Measurements from ENCODE around the gene NOL11.

The NOL11 gene

GRCh38 chr17:67772679-67773078 is 54.9 kb downstream of the NOL11 start:
- no peak for DNase-seq (ENCODE audit: low read depth)
- no peak for TF ChIP-seq CTCF (IDR thresholded peaks at IDR 0.05; ENCODE audit: insufficient read depth, low read depth, low read length, missing control alignments)
- no peak overlapping the region for H3K4me3 ChIP-seq (ENCODE audit: low read depth, low read length)

GRCh38 chr17:67773246-67773645 is 55.5 kb downstream of the NOL11 start:
- DNase-seq (ENCODE audit: low read depth): no peak
- no peak for TF ChIP-seq CTCF (IDR thresholded peaks at IDR 0.05; ENCODE audit: insufficient read depth, low read depth, low read length, missing control alignments)
- H3K4me3 ChIP-seq (ENCODE audit: low read depth, low read length): no peak overlapping the region

GRCh38 chr17:67779098-67779672 is 61.4 kb downstream of the NOL11 start:
- DNase-seq (ENCODE audit: low read depth): peak; percentile 60
- H3K4me3 ChIP-seq (ENCODE audit: low read depth, low read length): no peak overlapping the region
- peak; percentile 58 for TF ChIP-seq CTCF (IDR thresholded peaks at IDR 0.05; ENCODE audit: insufficient read depth, low read depth, low read length, missing control alignments)

- TF ChIP-seq CTCF (IDR thresholded peaks at IDR 0.05; ENCODE audit: insufficient read depth, low read depth, low read length, missing control alignments): no peak
- peak; percentile 51 for DNase-seq (ENCODE audit: low read depth)
- no peak overlapping the region for H3K4me3 ChIP-seq (ENCODE audit: low read depth, low read length)
Observed at GRCh38 chr17:67784364-67785121, 66.8 kb downstream of the NOL11 start.

- H3K4me3 ChIP-seq (ENCODE audit: low read depth, low read length): no peak overlapping the region
- no peak for TF ChIP-seq CTCF (IDR thresholded peaks at IDR 0.05; ENCODE audit: insufficient read depth, low read depth, low read length, missing control alignments)
- no peak for DNase-seq (ENCODE audit: low read depth)
Observed at GRCh38 chr17:67785122-67785477, 67.4 kb downstream of the NOL11 start.

- no peak for TF ChIP-seq CTCF (IDR thresholded peaks at IDR 0.05; ENCODE audit: insufficient read depth, low read depth, low read length, missing control alignments)
- H3K4me3 ChIP-seq (ENCODE audit: low read depth, low read length): no peak overlapping the region
- no peak for DNase-seq (ENCODE audit: low read depth)
Observed at GRCh38 chr17:67785504-67785903, 67.8 kb downstream of the NOL11 start.

All from GM12865 (cell line).